ENCODE measurements around the gene PDP2. TPM values are rescaled to one million over a fixed set of nuclear protein-coding genes. Genes with fewer than 3 reads are reported as not detected.
A peak's percentile ranks its signal among the peaks of the same experiment; 100 is the strongest.
"Not testable (repeated sequence)": the region's sequence is repeated elsewhere in the genome, so short reads cannot be mapped to it uniquely, and the experiment has no call there.

Gene PDP2
- total and polyA plus RNA-seq, 12 donors, result 1.3 to 27.8 (median 13.0) TPM

GRCh38 chr16:66863707-66864106, 16.6 kb upstream of the PDP2 start:
- Histone ChIP-seq H3K9me3 (replicated peaks in 1 of 3) (no peaks in the 10 kb centered on the region), H3K36me3 (replicated peaks in 1 of 2) (no peaks in the 10 kb centered on the region), H3K4me3 (no peak overlapping the region), H3K4me1 (replicated peaks in 1 of 2) (peaks cover 0 to 5% of the 10 kb centered on the region in 2 donors), H3K27me3 (no peaks in the 10 kb centered on the region), H3K27ac (no peak overlapping the region)
- no peak for TF ChIP-seq CTCF (IDR thresholded peaks at IDR 0.05)
- TF ChIP-seq POLR2A (IDR thresholded peaks at IDR 0.05), result no peak
- intact Hi-C loops (cut with DNase I), result loop anchor here (10.0 kb wide), 3 partner anchors 129 to 459 kb away; partner anchors contain the start of gene CMTM3 (in 1 of the 2)
- DNase-seq, result no peak

GRCh38 chr16:66869424-66869823, 10.9 kb upstream of the PDP2 start:
- Histone ChIP-seq H3K27ac (no peak overlapping the region), H3K27me3 (no peaks in the 10 kb centered on the region), H3K9me3 (replicated peaks in 1 of 3) (no peaks in the 10 kb centered on the region), H3K36me3 (replicated peaks in 1 of 2) (no peaks in the 10 kb centered on the region), H3K4me3 (no peak overlapping the region), H3K4me1 (replicated peaks in 1 of 2) (peaks cover 0 to 9% of the 10 kb centered on the region in 2 donors)
- no peak for DNase-seq
- TF ChIP-seq CTCF (IDR thresholded peaks at IDR 0.05), result no peak
- TF ChIP-seq POLR2A (IDR thresholded peaks at IDR 0.05), result no peak
- WGBS, 4 donors, result 62 to 78% (median 65%) methylated on average over 1 of the region's 1 CpG; no CpG with 5 or more reads in 1 of the 4 donors
- intact Hi-C loops (cut with DNase I), result loop anchor here (5.0 to 10.0 kb wide), 5 partner anchors 37 to 465 kb away; partner anchors contain the start of genes NAE1 (in 2 of the 2) and CMTM3 (in 1 of the 2)

GRCh38 chr16:66871363-66871762, 9.0 kb upstream of the PDP2 start:
- DNase-seq; H3K36me3 ChIP-seq (replicated peaks in 1 of 2); H3K4me3 ChIP-seq; H3K27me3 ChIP-seq; H3K9me3 ChIP-seq (replicated peaks in 1 of 3); H3K4me1 ChIP-seq (replicated peaks in 1 of 2); intact Hi-C loops (cut with DNase I); H3K27ac ChIP-seq: not testable (repeated sequence)
- 83 to 93% (median 89%) methylated on average over 2 of the region's 2 CpGs for WGBS, 4 donors

GRCh38 chr16:66871840-66872239, 8.5 kb upstream of the PDP2 start:
- H3K36me3 ChIP-seq (replicated peaks in 1 of 2), result no peaks in the 10 kb centered on the region
- no peaks in the 10 kb centered on the region for H3K9me3 ChIP-seq (replicated peaks in 1 of 3)
- H3K4me3 ChIP-seq, result no peak overlapping the region
- no peak overlapping the region for H3K27ac ChIP-seq
- H3K4me1 ChIP-seq (replicated peaks in 1 of 2), result peaks cover 0 to 9% of the 10 kb centered on the region in 2 donors
- WGBS, 4 donors, result 77 to 100% (median 97%) methylated on average over 3 of the region's 3 CpGs
- intact Hi-C loops (cut with DNase I), result no loop called here
- no peak for DNase-seq
- H3K27me3 ChIP-seq, result no peaks in the 10 kb centered on the region
- TF ChIP-seq POLR2A (IDR thresholded peaks at IDR 0.05) (no peak), CTCF (IDR thresholded peaks at IDR 0.05) (no peak)

- Histone ChIP-seq H3K4me3 (peak overlapping the region in 1 of 4 donors; percentile 56), H3K27me3 (no peaks in the 10 kb centered on the region), H3K4me1 (replicated peaks in 1 of 2) (peaks cover 0 to 9% of the 10 kb centered on the region in 2 donors), H3K9me3 (replicated peaks in 1 of 3) (no peaks in the 10 kb centered on the region), H3K27ac (peak overlapping the region in 3 of 5 donors; percentile 6 to 81 (median 74)), H3K36me3 (replicated peaks in 1 of 2) (no peaks in the 10 kb centered on the region)
- intact Hi-C loops (cut with DNase I), result no loop called here
- TF ChIP-seq POLR2A (IDR thresholded peaks at IDR 0.05) (no peak), CTCF (IDR thresholded peaks at IDR 0.05) (no peak)
- 29 to 45% (median 39%) methylated on average over 4 of the region's 4 CpGs for WGBS, 4 donors
- peak in 1 of 7 donors; percentile 35 for DNase-seq
Observed at GRCh38 chr16:66872559-66872942, 7.8 kb upstream of the PDP2 start.

All from adrenal gland (tissue), 12 donors.